Activated CD8-positive, alpha-beta memory T cell treated with anti-CD3 and anti-CD28 coated beads, Interleukin-2, amount 50 U/mL, for 1 hour (primary cell): ENCODE measurements around the gene SNAI3.

Experiments
- DNase-seq: peaks from one replicate; pipeline ENCODE4 v3.0.0-alpha.2; 2020; ENCODE audit errors: extremely low read depth

SNAI3 gene

DNA sequence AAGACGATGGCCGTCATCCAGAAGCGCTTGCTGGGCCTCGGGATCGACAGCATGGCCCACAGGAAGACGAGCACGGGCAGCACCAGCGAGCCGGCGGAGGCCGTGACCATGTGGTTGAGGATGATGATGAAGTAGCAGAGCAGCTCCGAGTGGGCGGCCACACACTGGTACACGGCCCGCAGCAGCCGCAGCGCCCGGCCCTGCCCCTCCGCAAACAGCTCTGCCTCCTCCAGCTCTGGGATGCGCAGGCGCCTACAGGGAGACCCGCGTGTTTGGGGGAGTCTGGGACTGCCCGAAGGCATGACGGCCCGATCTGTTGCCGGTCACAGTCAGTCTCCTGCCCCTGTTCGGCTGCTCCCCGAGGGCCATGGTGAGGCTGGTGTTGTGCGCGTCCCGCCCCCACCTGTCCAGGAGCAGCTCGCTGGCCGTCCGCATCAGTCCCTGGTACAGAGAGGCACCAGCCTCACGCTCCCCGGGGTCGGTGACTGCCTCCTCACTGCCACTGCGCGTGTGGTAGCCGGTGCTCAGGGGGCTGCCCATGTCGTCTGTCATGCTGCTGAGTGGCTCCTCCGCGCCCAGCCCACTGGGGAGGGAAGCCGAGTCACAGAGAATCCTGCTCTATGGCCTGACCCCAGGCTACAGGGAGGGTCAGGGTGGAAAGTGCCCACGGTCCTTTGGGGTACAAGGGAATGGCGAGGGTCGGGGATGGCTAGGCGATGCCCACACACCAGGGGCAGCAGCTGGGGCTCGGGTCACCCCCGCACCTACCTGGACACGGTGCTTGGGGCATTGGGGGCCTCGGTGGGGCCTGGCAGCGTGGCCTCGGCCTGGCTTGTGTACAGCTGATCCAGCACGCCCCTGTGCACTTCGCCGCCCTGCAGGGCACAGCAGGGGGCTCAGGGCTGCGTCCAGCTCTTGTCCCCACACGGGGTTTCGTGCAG, 35.8 kb upstream of the SNAI3 start:
- DNase-seq: no peak

DNA sequence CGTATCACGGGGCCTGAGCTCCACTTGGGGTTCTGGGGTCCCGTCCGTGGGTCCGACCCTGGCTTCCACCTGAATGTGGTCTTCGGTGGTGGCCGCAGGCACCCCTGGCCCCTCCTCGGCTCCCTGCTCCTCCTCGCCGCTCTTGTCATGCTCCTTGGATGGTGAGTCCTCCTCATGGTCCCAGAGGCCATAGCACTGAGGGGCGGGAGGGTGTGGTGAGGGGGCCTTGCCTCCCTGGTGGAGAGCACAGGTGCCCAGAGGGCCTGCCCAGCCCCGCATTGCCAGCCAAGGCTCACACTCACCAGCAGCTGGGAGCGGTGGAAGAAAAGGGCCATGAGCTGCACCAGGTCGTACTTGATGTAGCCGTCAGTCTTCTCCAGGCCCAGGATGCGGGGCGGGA, 34.9 kb upstream of the SNAI3 start:
- no peak for DNase-seq

DNA sequence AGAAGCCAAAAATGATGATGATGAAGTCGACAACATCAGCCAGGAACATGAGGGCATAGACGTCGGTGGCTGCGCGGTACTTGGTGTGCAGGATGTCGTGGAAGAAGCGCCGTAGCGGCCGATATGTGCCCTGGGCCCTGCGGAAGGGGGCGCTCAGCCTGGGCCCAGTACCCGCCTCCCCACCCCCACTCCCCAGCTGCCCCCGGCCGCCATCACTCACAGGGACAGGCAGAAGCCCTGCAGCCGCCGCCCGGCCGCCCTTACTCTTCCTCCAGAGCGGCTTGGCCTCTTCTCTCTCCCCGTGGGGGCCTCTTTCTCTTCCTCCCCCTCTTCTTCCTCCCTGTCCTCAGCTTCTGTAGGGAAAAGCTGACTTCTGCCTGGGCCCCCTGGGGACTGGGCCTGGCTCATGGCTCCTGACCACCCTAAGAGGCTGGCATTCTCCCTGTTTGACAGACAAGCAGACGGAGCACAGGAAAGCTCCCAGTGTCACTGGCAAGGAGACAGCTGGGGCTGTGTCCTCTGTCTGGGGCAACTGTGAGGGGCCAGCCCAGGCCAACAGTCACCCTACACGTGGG, 34.2 kb upstream of the SNAI3 start:
- DNase-seq: no peak

DNA sequence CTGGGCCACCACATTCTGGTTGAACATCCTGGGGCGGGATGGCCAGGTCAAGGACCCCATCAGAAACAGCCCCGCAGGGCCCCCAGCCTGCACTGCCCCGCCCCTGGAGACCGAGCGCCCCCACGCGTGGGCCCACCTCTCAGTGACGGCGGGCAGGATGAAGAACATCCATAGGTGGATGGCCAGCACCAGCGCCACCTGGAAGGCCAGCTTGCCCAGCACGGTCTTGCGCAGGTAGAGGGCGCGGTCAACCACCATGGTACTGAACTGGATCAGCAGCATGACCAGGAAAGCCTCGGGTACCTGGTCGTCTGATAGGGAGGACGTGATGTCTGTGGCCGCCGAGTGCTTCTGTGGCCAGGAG, 33.6 kb upstream of the SNAI3 start:
- no peak for DNase-seq

DNA sequence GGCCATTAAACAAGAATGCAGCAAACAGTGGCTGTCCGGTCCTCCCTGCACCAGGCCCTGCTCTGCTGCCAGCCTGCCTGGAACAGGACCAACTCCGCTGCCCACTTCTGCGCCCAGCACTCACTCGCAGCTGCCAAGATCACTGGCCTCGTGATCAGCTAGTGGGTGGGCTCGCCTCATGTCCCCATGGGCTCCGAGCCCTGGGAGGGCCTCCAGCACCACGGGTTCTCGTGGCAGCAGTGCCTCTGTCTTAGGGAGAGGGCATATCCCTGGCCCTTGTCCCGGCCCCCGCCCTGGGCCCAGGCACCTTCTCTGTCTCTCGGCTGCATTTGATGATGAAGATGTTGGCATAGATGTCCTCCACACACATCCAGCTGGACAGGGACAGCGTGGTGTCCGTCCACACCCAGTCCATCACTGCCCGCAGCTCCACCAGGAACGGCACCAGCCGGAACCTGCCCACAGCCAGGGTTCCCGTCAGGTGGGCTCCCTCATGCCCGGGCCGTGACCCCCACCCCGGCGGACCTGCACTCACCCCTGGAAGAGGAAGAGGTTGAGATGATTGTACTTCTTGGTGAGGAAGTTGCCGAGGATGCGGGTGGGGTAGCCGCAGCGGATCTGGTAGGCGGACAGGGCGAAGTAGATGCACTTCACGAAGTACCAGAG, 33.1 kb upstream of the SNAI3 start:
- DNase-seq: no peak

DNA sequence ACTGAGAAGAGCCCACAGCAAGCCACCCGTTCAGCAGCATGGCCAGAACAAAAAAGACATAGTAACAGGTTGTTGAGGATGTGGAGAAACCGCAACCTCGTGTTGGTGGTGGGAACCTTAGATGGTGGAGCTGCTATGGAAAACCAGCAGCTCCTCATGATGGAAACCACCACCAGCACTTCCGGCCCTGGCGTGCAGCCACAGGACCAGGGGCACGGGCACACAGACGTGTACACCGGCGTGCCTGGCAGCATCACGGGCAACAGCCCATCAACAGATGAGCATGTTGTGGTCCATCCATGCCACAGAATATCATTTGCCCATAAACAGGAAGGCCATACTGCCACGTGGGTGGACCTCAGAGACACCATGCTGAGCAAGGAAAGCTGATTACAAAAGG, 31.9 kb upstream of the SNAI3 start:
- DNase-seq: no peak

DNA sequence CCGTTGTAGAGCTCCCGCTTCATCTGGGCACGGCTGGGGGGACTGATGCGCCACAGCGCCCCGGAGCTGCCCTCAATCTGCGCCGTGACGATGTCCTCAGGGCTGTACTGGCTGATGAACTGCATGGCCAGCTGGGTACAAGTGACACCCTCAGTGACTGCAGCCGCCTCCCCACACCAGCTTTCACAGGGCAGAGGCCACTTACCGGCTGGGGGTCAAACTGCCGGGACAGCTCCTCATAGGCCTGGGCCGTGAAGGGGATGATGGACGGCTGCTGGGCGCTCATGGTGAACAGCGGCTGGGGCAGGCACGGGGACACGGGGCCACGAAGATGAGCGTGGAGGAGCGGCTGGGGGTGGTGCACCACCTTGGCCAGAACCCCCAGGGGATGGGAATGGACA, 30.3 kb upstream of the SNAI3 start:
- DNase-seq: no peak

DNA sequence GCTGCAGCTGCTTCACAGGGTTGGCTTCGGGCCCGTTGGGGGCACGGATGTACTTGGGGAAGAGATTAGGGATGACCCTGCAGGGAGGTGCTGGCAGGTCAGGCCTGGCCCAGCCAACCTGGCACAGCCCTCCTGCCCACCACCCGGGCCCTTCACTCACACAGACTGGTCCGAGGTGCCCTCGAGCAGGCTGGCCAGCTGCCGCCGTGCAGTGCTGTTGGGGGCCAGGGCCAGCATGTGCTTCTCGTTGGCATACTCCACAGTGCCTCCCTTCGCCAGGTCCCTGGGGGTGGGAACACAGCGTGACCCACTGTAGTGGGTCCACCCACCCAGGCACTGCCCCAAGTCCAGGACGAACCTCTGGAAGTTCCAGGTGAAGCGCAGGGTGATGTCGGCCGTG, 29.9 kb upstream of the SNAI3 start:
- no peak for DNase-seq

DNA sequence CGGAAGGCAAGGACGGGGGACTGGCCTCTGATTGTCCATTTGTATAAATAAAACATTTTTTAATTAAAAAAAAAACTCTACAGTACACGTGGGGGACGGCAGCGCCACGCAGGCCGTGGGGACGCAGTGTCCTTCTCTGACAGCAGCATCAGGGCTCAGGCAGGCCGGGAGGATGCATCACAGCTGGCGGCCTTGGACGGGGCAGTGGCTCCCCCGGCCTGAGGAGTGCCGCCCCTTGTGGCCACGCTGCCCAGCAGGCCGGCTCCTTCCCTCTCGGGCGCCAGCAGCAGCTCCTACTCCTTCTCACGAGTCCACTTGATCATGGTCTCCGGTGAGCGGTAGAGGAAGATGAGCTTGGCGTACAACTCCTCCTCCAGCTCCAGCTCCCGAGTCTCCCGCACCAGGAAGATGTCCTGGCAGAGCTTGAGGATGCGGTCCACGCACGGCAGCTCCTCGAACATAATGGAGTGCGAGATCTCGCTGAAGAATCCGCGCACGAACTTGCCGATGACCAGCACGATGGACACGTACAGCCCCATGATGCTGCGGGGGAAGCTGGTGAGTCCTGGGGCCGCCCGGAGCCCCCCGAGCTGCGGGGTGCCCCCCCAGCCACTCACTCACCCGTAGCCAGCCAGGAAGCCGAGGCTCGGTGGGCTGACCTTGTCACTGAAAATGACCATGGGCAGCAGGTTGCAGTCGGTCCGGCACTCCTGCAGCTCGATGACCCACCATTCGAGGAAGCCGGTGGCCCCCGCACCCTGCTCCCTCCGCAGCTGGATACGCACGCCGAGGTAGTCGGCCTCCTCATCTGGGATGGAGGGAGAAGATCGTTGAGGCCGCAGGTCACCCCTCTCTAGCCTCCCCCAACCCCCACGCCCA, 29.2 kb upstream of the SNAI3 start:
- no peak for DNase-seq

DNA sequence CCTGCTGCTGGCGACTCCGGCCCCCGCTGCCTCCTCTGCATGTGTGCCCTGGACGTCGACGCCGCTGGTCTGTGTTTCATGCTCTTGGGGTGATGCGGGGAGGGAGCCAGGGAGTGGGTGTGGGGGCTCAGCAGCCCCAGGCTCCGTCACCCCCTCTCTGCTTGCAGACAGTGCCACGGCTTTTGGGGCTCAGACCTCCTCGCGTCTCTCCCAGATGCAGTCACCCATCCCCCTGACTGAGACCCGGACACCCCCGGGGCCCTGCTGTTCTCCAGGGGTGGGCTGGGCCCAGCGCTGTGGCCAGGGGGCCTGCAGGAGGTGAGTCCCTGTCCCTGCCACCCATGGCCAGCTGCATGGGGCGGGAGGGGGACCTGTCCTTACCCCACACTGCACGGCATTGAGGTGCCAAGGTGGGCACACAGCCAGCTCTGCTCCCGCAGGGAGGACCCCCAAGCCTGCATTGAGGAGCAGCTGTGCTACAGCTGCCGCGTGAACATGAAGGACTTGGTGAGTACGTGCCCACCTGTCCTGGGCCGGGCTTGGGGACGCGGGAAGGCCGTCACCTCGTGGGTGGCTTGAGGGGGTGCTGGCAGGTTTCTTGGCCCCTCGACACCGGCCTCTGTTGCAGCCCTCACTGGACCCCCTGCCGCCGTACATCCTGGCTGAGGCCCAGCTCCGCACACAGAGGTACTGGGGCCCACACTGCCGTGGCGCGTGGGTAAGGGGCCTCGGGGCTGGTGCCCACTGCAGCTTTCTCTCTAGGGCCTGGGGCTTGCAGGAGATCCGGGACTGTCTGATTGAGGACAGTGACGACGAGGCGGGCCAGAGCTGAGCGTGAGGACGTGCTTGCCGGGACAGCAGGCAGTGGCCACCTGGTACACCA, 28.4 kb upstream of the SNAI3 start:
- no peak for DNase-seq

DNA sequence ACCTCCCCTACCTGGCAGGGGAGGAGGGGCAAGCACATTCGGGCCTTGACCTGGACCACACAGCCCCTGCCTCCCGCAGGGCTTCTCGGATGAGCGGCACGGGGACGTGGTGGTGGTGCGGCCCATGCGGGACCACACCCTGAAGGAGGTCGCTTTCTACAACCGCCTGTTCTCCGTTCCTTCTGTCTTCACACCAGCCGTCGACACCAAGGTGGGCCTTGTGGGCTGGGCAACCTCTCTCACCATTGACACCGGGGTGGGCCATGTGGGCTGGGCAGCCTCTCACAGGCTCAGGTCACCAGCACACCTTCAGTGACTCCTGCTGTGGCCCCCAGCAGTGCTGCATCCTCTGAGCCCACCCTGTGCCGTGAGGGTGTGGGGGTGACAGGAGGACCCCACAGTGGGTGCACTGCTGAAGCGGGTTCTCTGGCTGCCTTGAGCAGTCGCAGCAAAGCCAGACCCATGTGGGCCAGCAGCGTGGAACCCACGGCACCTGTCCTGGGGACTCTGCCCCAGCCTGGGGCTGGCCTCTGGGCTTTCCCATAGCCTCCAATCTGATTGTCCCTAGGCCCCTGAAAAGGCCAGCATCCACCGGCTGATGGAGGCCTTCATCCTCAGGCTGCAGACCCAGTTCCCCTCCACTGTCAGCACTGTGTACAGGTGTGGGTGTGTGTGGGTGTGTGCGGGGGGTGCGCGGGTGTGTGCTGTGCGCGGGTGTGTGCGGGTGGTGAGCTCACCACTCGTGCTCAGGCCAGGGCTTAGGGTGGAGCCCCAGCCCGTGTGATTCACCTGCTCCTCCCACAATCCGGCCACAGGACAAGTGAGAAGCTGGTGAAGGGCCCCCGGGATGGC, 27.5 kb upstream of the SNAI3 start:
- DNase-seq: no peak

DNA sequence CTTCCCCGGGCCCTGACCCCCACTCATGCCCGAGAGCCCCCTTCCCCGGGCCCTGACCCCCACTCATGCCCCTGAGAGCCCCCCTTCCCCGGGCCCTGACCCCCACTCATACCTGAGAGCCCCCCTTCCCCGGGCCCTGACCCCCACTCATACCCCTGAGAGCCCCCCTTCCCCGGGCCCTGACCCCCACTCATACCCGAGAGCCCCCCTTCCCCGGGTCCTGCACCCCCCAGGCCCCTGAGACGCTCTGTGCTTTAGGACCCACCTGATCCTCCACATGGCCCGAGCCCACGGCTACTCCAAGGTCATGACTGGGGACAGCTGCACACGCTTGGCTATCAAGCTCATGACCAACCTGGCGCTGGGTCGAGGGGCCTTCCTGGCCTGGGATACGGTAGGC, 26.7 kb upstream of the SNAI3 start:
- DNase-seq: no peak

DNA sequence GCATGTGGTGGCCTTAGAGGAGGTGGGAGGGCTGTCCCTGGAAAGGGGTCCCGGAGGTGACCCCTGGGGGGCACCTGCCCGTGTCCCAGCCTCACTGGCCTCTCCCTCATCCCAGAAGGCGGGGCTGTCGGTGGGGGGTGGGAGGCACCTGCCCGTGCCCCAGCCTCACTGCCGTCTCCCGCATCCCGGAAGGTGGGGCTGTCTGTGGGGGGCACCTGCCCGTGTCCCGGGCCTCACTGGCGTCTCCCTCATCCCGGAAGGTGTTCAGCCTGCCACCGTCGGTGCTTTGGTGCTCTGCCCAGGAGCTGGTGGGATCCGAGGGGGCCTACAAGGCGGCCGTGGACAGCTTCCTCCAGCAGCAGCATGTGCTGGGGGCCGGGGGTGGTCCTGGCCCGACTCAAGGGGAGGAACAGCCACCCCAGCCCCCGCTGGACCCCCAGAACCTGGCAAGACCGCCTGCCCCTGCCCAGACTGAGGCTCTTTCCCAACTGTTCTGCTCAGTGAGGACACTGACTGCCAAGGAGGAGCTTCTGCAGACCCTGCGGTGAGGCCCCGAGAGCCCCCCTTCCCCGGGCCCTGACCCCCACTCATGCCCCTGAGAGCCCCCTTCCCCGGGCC, 26.2 kb upstream of the SNAI3 start:
- no peak for DNase-seq

DNA sequence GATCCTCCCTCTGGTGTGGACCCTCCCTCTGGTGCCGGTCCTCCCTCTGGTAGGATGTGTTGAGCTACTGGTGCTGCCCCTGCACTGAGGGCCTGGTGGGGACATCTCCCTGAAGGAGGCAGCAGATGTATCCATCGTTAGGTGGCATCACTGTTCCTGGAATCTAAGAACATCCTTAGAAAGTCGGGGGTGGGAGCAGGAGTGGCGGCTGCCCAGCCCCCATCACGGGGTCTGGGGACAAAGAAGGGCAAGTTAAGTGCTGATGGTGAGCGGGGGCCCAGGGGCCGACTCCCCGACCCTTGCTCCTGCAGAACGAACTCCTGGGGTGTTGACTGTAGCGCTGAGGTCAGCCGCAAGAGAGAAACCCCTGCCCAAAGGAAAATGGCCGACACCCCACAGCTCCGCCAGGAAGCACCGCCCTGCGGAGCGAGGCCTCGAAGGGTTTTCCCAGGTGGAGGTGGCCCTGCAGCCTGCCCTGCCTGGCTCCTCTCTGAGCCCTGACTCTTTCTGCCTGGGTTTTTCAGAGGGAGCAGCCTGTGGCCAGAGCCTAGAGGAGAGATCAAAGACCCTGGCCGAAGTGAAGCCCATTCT, 25.5 kb upstream of the SNAI3 start:
- no peak for DNase-seq

DNA sequence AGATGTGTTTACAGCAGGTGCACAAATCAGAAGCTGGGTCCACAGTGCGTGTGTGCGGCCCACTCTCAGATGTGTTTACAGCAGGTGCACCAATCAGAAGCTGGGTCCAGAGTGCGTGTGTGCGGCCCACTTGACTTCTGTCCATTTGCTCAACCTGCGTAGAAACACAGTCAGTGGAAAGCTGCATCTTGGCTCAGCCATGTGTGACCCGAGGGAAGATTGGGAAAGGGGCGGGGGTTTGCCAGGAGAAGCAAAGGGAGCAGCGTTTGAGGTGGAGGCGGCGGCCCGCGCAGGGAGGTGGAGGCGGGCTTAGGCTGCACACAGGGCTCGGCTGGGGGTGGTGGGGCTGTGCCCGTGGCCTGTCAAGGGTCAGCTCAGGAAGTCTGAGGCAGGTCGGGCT, 24.2 kb upstream of the SNAI3 start:
- no peak for DNase-seq

DNA sequence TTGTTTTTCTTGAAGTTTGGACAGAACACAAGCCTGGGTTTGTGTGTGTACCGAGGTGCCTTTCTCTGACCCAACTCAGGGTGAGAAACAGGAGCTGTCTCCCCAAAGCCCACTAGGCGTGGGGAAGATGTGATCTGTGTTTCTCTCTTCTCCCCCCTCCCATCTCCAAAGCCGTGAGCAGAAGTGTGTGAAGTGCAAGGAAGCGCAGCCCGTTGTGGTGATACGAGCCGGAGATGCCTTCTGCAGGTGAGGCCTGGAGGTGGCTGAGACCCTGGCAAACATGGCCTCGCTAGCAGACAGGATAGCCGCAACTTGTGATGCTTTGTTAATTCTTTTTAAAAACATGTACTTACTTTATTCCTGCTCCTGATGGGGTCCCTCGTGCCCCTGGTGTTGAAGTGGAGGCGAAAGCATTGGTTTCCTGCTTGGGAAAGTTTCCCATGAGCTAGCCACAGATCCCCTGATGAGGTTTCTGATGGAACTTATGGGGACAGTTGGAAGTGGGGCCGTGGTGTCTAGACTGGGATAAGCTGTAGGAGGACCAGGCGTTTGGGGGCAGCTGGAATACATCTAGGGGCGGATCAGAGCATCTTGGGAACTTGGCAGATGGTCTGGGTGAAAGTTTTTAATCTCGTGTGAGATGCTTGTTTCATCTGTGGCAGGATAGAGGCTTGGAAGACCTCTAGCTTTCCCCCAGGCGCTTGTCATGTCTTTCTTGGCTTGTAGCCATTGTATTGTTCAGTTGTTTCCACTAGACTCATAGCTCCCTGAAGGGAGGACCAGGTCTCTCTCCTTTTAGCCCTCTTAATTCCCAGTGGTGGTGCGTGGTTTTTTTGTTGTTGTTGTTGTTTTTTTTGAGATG, 20.9 kb upstream of the SNAI3 start:
- no peak for DNase-seq

DNA sequence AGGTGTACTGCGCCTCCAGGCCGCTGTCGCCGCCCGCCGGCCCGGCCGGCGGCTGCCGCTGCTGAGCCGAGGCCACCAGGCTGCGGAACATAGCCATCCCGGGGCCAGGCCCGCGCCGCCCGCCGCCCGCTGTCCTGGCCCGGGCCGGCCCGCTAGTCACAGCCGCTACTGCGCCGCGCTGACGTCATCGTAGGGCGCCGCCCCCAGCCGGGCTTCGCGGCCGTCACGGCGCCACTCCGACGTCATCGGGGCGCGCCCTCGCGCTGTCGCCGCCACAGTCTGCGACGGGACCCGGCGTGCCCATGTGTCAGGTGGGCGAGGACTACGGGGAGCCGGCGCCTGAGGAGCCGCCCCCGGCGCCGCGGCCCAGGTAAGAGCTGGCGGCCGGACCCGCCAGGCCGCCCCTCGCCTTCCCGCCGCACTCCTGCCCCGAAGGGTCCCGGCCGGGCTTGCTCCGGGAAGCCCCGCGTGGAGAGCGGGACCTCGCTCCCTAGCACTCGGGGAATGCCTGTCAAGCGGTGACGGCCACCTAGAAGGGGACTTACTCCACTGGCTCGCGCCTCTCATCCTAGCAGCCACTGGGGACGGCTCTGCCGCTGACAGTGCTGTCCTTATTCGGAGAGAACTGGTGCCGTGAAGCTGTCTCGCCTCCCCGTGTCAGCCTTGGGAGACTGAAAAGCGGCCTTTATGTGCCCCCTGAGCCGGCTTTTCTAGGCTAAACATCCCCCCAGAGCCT, 20.1 kb upstream of the SNAI3 start, which contains the start of the genes CTU2 and RNF166:
Gene CTU2, plus strand, starts transcription at position 275 of the 736 bp plus-strand sequence. Its CDS starts 28 bp downstream, at position 303.
Gene RNF166, minus strand, starts transcription at position 180 of the 736 bp plus-strand sequence. Its CDS starts 83 bp downstream, at position 97.
- peak; percentile 66 for DNase-seq
